K562 (cell line): ENCODE measurements around the gene PALMD. TPM values are rescaled to one million over a fixed set of nuclear protein-coding genes. Genes with fewer than 3 reads are reported as not detected.

ENCODE experiments used
- ATAC-seq: fragments of 200-7000 bp; cut with Tn5 transposase; 3 replicates; pipeline ENCODE4 v1.9.1; 2020; ENCODE audit warnings: moderate library complexity
- BruUV-seq: library from RNA; stranded (reverse); fragments of 400-500 nt; replicated peaks from 2 replicates; lab custom pipeline; 2021; lab: Mats Ljungman, UMichigan
- CTCF ChIA-PET: fragments of 300-600 bp; formaldehyde crosslinking; extraction: SDS; loops from one replicate; lab custom pipeline; 2021; ENCODE audit warnings: low intra/inter-chr PET ratio; lab: Yijun Ruan, JAX
- POLR2A ChIA-PET: fragments of 300-600, 350-650 bp; sonication (Branson Sonifier 250); formaldehyde crosslinking; extraction: SDS; loops from one replicate; lab custom pipeline; 2021; ENCODE audit warnings: antibody characterized with exemption, inconsistent platforms; lab: Yijun Ruan, JAX
- DNase-seq, 4 experiments: peaks; one replicate each; pipeline versions ENCODE4 v3.0.0 to v3.0.0-alpha.2; 2011 to 2018; ENCODE audit warnings: low spot score in 3 of 4, mixed read lengths in 3 of 4; ENCODE audit errors: extremely low read depth in 1 of 4
- FAIRE-seq: peaks from 2 replicates; lab custom pipeline; 2011; peaks lifted over from hg19 to GRCh38; lab: Jason Lieb, UNC
- H2AFZ ChIP-seq: 2 replicates; pipeline ENCODE4 v1.6.0; 2011; ENCODE audit warnings: low read depth, low read length, control low read depth, inconsistent platforms
- H3K27ac ChIP-seq: fragments of 200-600 bp; 3 replicates; pipeline ENCODE4 v1.8.0; 2011; ENCODE audit warnings: low read depth, mild to moderate bottlenecking, control low read depth, inconsistent platforms, low read length, moderate library complexity, mixed read lengths; ENCODE audit errors: extremely low read depth
- H3K27me3 ChIP-seq, 2 experiments: fragments of 300-600 bp in 1 of 2; 2 replicates in 1 of 2; 3 replicates in 1 of 2; pipeline versions ENCODE4 v1.6.0 to v1.8.0; 2011; ENCODE audit warnings: inconsistent platforms in 2 of 2, low read length in 2 of 2, mild to moderate bottlenecking in 1 of 2, mixed read lengths in 1 of 2, moderate library complexity in 1 of 2; ENCODE audit not compliant: control insufficient read depth in 2 of 2, insufficient read depth in 2 of 2
- H3K36me3 ChIP-seq: fragments of 300-600 bp; 3 replicates; pipeline ENCODE4 v1.8.0; 2011; ENCODE audit warnings: mild to moderate bottlenecking, low read length, inconsistent platforms; ENCODE audit not compliant: control insufficient read depth, insufficient read depth
- H3K4me1 ChIP-seq, 2 experiments: fragments of 200-600 bp in 1 of 2; replicated peaks in 1 of 2; 2 replicates in 1 of 2; 3 replicates in 1 of 2; pipeline versions ENCODE4 v1.5.1 to v1.8.0; 2011; ENCODE audit warnings: inconsistent platforms in 2 of 2, low read length in 2 of 2, mild to moderate bottlenecking in 1 of 2, mixed read lengths in 1 of 2, moderate library complexity in 1 of 2; ENCODE audit not compliant: control insufficient read depth in 2 of 2, insufficient read depth in 2 of 2
- H3K4me2 ChIP-seq: 2 replicates; pipeline ENCODE4 v1.6.1; 2011; ENCODE audit warnings: low read length, control low read depth, inconsistent platforms, mixed read lengths; ENCODE audit not compliant: insufficient read depth
- H3K4me3 ChIP-seq: fragments of 200-600 bp; sonication (generic), shearing (Covaris generic); 2 replicates; pipeline ENCODE4 v1.5.1; 2016; ENCODE audit warnings: control low read depth, inconsistent platforms
- H3K79me2 ChIP-seq: fragments of 200-600 bp; 3 replicates; pipeline ENCODE4 v1.8.0; 2011; ENCODE audit warnings: low read length, inconsistent platforms; ENCODE audit not compliant: control insufficient read depth, insufficient read depth
- H3K9ac ChIP-seq, 2 experiments: 2 replicates each; pipeline versions ENCODE4 v1.6.0 to v1.6.1; 2011; ENCODE audit warnings: low read depth in 2 of 2, low read length in 2 of 2, control low read depth in 1 of 2, inconsistent platforms in 1 of 2, mild to moderate bottlenecking in 1 of 2, mixed read lengths in 1 of 2; ENCODE audit not compliant: insufficient read depth in 1 of 2
- H3K9me1 ChIP-seq: one replicate; pipeline ENCODE4 v1.6.0; 2011; ENCODE audit warnings: inconsistent platforms, mild to moderate bottlenecking, low read length, moderate library complexity; ENCODE audit not compliant: control insufficient read depth, insufficient read depth
- H3K9me3 ChIP-seq: replicated peaks from 2 replicates; pipeline ENCODE4 v1.5.1; 2011; ENCODE audit warnings: low read depth, low read length, inconsistent platforms; ENCODE audit not compliant: control insufficient read depth, insufficient read depth
- H4K20me1 ChIP-seq: replicated peaks from 2 replicates; pipeline ENCODE4 v1.6.1; 2011; ENCODE audit warnings: low read length, inconsistent platforms, mixed read lengths; ENCODE audit not compliant: control insufficient read depth, insufficient read depth
- ARID2 ChIP-seq: fragments of 450-650 bp; IDR thresholded peaks from 2 replicates; pipeline ENCODE4 v1.6.1; 2017; ENCODE audit warnings: antibody characterized with exemption, mild to moderate bottlenecking
- NFIC ChIP-seq: fragments of 450-650 bp; IDR thresholded peaks from 2 replicates; pipeline ENCODE4 v1.6.1; 2017; ENCODE audit warnings: mild to moderate bottlenecking, inconsistent platforms
- NFIX ChIP-seq: fragments of 250-450 bp; sonication (Bioruptor Pico); IDR thresholded peaks from 2 replicates; pipeline ENCODE4 v1.4.0; 2020; ENCODE audit warnings: low read depth, mild to moderate bottlenecking, moderate library complexity
- PTTG1 ChIP-seq: fragments of 450-650 bp; IDR thresholded peaks from 2 replicates; pipeline ENCODE4 v1.6.1; 2016; ENCODE audit warnings: low read depth, mild to moderate bottlenecking, missing genetic modification characterization, missing compliant biosample characterization
- SMAD4 ChIP-seq: fragments of 250-450 bp; sonication (Bioruptor Pico); conservative IDR thresholded peaks from 2 replicates; pipeline ENCODE4 v1.8.0; 2021; ENCODE audit warnings: inconsistent platforms, mild to moderate bottlenecking, moderate library complexity
- TCF7L2 ChIP-seq: fragments of 150-350 bp; IDR thresholded peaks from 2 replicates; pipeline ENCODE4 v1.6.1; 2016; ENCODE audit warnings: low read depth, mild to moderate bottlenecking, low read length, moderate library complexity
- THRAP3 ChIP-seq: fragments of 450-650 bp; IDR thresholded peaks from 2 replicates; pipeline ENCODE4 v1.6.1; 2016; ENCODE audit warnings: mild to moderate bottlenecking, inconsistent platforms, borderline replicate concordance
- TRIM24 ChIP-seq, 2 experiments: fragments of 450-650 bp; IDR thresholded peaks; 2 replicates each; pipeline ENCODE4 v1.6.1; 2016
- ZNF324 ChIP-seq: fragments of 250-450 bp; sonication (Bioruptor Pico); IDR thresholded peaks from 2 replicates; pipeline ENCODE4 v1.4.0; 2020; ENCODE audit warnings: mild to moderate bottlenecking
- ZNF75A ChIP-seq: fragments of 450-650 bp; formaldehyde crosslinking; IDR thresholded peaks from 2 replicates; pipeline ENCODE4 v1.4.0; 2020; ENCODE audit warnings: mild to moderate bottlenecking
- WGBS: fragments of 100-300 bp; shearing (Covaris generic); methylation state at CpG from one replicate; pipeline ENCODE4 v1.1.6; 2016; ENCODE audit warnings: low coverage, mixed read lengths; ENCODE audit not compliant: insufficient coverage; ENCODE audit errors: missing lambda C conversion rate; 5-methylcytosine and 5-hydroxymethylcytosine counted together
- in situ Hi-C: fragments of 300-500 bp; cut with MboI; formaldehyde crosslinking; loops from 4 replicates; pipeline ENCODE4 v1.15.0; 2018; ENCODE audit warnings: inconsistent platforms, mixed read lengths
- intact Hi-C: fragments of 100-400 bp; cut with micrococcal nuclease; formaldehyde crosslinking; loops from 2 replicates; pipeline ENCODE4 v1.14.2; 2022
- polyA plus RNA-seq, 8 experiments: library from polyadenylated mRNA; depleted of rRNA in 4 of 8; stranded (reverse) in 5 of 8; unstranded in 3 of 8; fragments of >200 nt; fragmentation: Nextera tagmentation in 2 of 8; fragmentation: Illumina TruSeq in 1 of 8; extraction: Ambion mirVana in 2 of 8; extraction: Trizol in 1 of 8; gene quantifications; 2 replicates each; pipeline versions ENCODE4 v1.2.1 to v1.2.3, GENCODE V29; 2011 to 2014; ENCODE audit warnings: inconsistent platforms in 1 of 8, missing spikeins in 1 of 8
- total RNA-seq, 7 experiments: library from RNA; depleted of rRNA in 6 of 7; stranded (reverse); fragments of >200 nt in 6 of 7; fragmentation: Illumina TruSeq in 2 of 7; extraction: Trizol in 2 of 7; gene quantifications; 2 replicates each; pipeline versions ENCODE4 v1.2.1 to v1.2.3, GENCODE V29; 2011 to 2021; ENCODE audit warnings: low replicate concordance in 1 of 7
- TF ChIP-seq, protein P1 (sequence below), 2 experiments: fragments of 250-450 bp in 1 of 2; fragments of 450-650 bp in 1 of 2; sonication (Bioruptor Pico) in 1 of 2; IDR thresholded peaks; 2 replicates each; pipeline versions ENCODE4 v1.6.1 to v1.8.0; 2016 to 2021; ENCODE audit warnings: mild to moderate bottlenecking in 2 of 2, moderate library complexity in 2 of 2, missing compliant biosample characterization in 1 of 2, missing genetic modification characterization in 1 of 2
- TF ChIP-seq, protein P2 (sequence below), 2 experiments: fragments of 450-650 bp in 1 of 2; sonication (generic) in 1 of 2; formaldehyde crosslinking in 1 of 2; IDR thresholded peaks in 1 of 2; conservative IDR thresholded peaks in 1 of 2; 2 replicates each; pipeline versions ENCODE4 v1.6.1 to v1.8.1; 2016 to 2023; ENCODE audit warnings: mild to moderate bottlenecking in 2 of 2, moderate library complexity in 2 of 2, inconsistent platforms in 1 of 2, missing genetic modification reagents in 1 of 2

PALMD gene
- total and polyA plus RNA-seq, 9 of the 15 experiments (the other 6 are each of a cell fraction or from before 2014, with no cell fraction given), result 2.7 to 13.5 (median 5.4) TPM

DNA sequence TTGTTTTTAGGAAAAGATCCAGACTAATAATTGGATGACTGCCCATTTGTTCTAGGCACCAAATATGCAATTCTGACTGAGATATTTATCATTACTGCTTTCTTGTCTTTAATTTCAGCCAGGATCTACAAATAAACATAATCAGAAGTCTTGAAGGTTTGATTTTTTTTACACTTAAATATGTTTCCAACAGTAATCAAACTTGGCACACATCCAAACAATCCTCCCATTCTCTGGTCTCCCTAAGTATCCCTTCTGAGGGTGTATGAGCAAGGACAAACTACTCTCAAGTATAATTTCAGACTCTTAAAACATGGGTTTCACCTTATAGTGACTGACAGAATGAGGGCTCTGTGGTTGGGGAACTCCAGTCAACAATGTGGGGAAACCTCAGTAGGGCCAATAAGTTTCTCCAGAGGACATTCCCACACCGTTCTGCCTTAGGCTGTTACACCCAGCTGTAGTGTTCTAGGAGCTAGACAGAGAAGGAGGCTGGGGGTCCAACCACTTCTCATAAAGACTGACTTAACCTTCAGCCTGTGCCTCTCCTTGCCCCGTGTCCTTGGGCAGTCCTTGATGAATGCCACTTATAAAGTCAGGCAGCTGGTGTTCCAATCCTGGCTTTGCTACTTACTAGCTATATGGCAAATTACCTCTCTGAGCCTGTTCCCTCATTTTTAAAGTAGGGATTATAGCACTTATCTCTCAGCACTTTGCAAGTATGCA lies 1.5 kb upstream of the PALMD start:
- WGBS, result 67% methylated on average over 2 of the region's 2 CpGs
- Histone ChIP-seq H3K27ac (no peak overlapping the region; the same call in 2 of the 3 replicates), H3K4me2 (no peak overlapping the region)

DNA sequence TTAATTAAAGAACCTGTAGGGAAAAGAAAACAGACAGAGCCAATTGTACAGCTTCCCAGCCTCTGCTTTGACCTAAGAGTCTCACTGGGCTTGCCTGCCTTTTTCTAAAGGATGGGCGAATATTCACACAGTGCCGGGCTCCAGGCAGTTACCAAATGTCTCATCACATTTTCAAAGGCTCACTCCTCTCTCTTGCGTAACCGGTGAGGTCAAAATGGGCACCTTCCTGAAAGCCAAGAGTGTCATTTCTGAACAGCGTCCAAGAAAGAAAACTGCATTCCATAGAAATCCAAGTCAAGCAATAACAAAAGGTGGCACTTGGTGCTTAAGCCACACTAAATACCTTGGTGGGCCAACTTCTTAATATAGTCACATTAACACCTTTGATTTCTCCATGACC lies 710 bp upstream of the PALMD start:
- H2AFZ ChIP-seq, result peak overlapping the region; percentile 92
- peaks cover 7 to 42% of the 10 kb centered on the region in 2 experiments; a peak in 4 of 5 replicates for H3K4me1 ChIP-seq
- no peaks in the 10 kb centered on the region for H4K20me1 ChIP-seq
- ATAC-seq (peak; percentile 28), DNase-seq (peak in 2 of 4 experiments; percentile 24 to 53), FAIRE-seq (peak; percentile 15)
- ChIA-PET CTCF (no interaction called here), POLR2A (interaction anchor here (0.6 to 2.5 kb wide), 8 partner anchors 8 to 216 kb away, joined by 3 to 10 read pairs (median 4); no protein-coding TSS in a partner anchor)
- H3K9ac ChIP-seq, result no peak overlapping the region; a peak in 1 of 4 replicates
- no peaks in the 10 kb centered on the region; the same call in 2 of the 3 replicates for H3K79me2 ChIP-seq
- no peaks in the 10 kb centered on the region for H3K36me3 ChIP-seq
- H3K4me3 ChIP-seq, result no peak overlapping the region
- H3K27ac ChIP-seq, result peak overlapping the region; percentile 63; the same call in 1 of the 3 replicates
- peak overlapping the region; percentile 23 for H3K4me2 ChIP-seq
- H3K9me1 ChIP-seq, result no peaks in the 10 kb centered on the region
- 25% methylated on average over 5 of the region's 5 CpGs for WGBS
- H3K27me3 ChIP-seq, result no peaks in the 10 kb centered on the region
- intact Hi-C loops, result loop anchor here (5.0 kb wide), 3 partner anchors 113 to 163 kb away; partner anchors contain the start of gene FRRS1
- in situ Hi-C loops, result no loop called here
- H3K9me3 ChIP-seq, result no peaks in the 10 kb centered on the region
- BruUV-seq, result no TSS peak
- TF ChIP-seq, protein P1, sequence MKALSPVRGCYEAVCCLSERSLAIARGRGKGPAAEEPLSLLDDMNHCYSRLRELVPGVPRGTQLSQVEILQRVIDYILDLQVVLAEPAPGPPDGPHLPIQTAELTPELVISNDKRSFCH (CRISPR knock-in tag; IDR thresholded peaks at IDR 0.05), result no peak
- TF ChIP-seq, protein P1 (tag; IDR thresholded peaks at IDR 0.05), result no peak
- TF ChIP-seq THRAP3 (no peak), TCF7L2 (no peak), PTTG1 (tag) (no peak), ZNF75A (CRISPR knock-in tag) (no peak), TRIM24 (IDR thresholded peaks at IDR 0.05) (peak; percentile 21 to 32; a peak in 2 of 4 replicates), ARID2 (no peak), NFIC (peak; percentile 37; the same call in 1 of the 2 replicates), ZNF324 (CRISPR knock-in tag) (no peak)
- TF ChIP-seq, protein P2, sequence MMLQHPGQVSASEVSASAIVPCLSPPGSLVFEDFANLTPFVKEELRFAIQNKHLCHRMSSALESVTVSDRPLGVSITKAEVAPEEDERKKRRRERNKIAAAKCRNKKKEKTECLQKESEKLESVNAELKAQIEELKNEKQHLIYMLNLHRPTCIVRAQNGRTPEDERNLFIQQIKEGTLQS (IDR thresholded peaks at IDR 0.05), result peak; percentile 72; the same call in 1 of the 2 replicates
- TF ChIP-seq, protein P2 (CRISPR knock-in tag; conservative IDR thresholded peaks at IDR 0.05), result no peak

More for the DNA sequence above, 1.5 kb upstream of the PALMD start:
- FAIRE-seq, result no peak
- Histone ChIP-seq H4K20me1 (no peaks in the 10 kb centered on the region), H3K4me3 (no peak overlapping the region), H3K4me1 (peaks cover 10 to 43% of the 10 kb centered on the region in 2 experiments; a peak in 4 of 5 replicates), H3K9me1 (no peaks in the 10 kb centered on the region), H3K27me3 (no peaks in the 10 kb centered on the region), H2AFZ (peak overlapping the region; percentile 92)
- intact Hi-C loops (loop anchor here (5.0 kb wide), 3 partner anchors 112 to 162 kb away; partner anchors contain the start of gene FRRS1), in situ Hi-C loops (no loop called here)
- TF ChIP-seq SMAD4 (CRISPR knock-in tag) (no peak), NFIC (peak; percentile 96), NFIX (peak; percentile 71)
- TF ChIP-seq, all 486 proteins: peak for 2
- Histone ChIP-seq H3K36me3 (no peaks in the 10 kb centered on the region), H3K79me2 (no peaks in the 10 kb centered on the region; the same call in 2 of the 3 replicates), H3K9ac (peak overlapping the region in 1 of 2 experiments; percentile 51; a peak in 1 of 4 replicates), H3K9me3 (no peaks in the 10 kb centered on the region)
- ATAC-seq (no peak), DNase-seq (peak in 2 of 4 experiments; percentile 14 to 17)
- no TSS peak for BruUV-seq
- ChIA-PET CTCF (no interaction called here), POLR2A (interaction anchor here (0.6 to 2.5 kb wide), 4 partner anchors 11 to 217 kb away, joined by 3 to 10 read pairs (median 4); no protein-coding TSS in a partner anchor)
